K562 (cell line): Measurements from ENCODE around the gene SOSTDC1. TPM values are rescaled to one million over a fixed set of nuclear protein-coding genes. Genes with fewer than 3 reads are reported as not detected.

ENCODE experiments used
- BRD9 ChIP-seq: fragments of 450-650 bp; IDR thresholded peaks from 2 replicates; pipeline ENCODE4 v1.6.1; 2018; ENCODE audit warnings: low read depth; ENCODE audit not compliant: partially characterized antibody
- CHD1 ChIP-seq: fragments of 200-600 bp; sonication (generic); IDR thresholded peaks from one replicate; pipeline ENCODE4 v1.6.1; 2012; ENCODE audit warnings: mild to moderate bottlenecking, moderate library complexity, low read length, inconsistent platforms
- COPS2 ChIP-seq: fragments of 450-650 bp; conservative IDR thresholded peaks from 2 replicates; pipeline ENCODE4 v1.6.1; 2016; ENCODE audit warnings: mild to moderate bottlenecking, moderate library complexity
- DACH1 ChIP-seq: fragments of 450-650 bp; IDR thresholded peaks from 2 replicates; pipeline ENCODE4 v1.6.1; 2018; ENCODE audit not compliant: partially characterized antibody
- EHMT2 ChIP-seq: fragments of 450-650 bp; IDR thresholded peaks from 2 replicates; pipeline ENCODE4 v1.6.1; 2018; ENCODE audit warnings: antibody characterized with exemption
- FOSL1 ChIP-seq: fragments of 200-800 bp; sonication (Bioruptor generic); conservative IDR thresholded peaks from 2 replicates; pipeline ENCODE4 v1.6.1; 2016; ENCODE audit warnings: missing genetic modification characterization, missing compliant biosample characterization
- FOXA3 ChIP-seq, 2 experiments: fragments of 450-650 bp in 1 of 2; sonication (generic) in 1 of 2; formaldehyde crosslinking; IDR thresholded peaks in 1 of 2; conservative IDR thresholded peaks in 1 of 2; 2 replicates each; pipeline versions ENCODE4 v1.4.0 to v1.8.0; 2020 to 2022; ENCODE audit warnings: mild to moderate bottlenecking in 2 of 2, missing genetic modification reagents in 1 of 2
- FOXK1 ChIP-seq: sonication (generic); formaldehyde crosslinking; IDR thresholded peaks from 2 replicates; pipeline ENCODE4 v1.8.0; 2022; ENCODE audit warnings: missing genetic modification reagents, mild to moderate bottlenecking, borderline replicate concordance
- HINFP ChIP-seq: fragments of 450-650 bp; conservative IDR thresholded peaks from 2 replicates; pipeline ENCODE4 v1.6.1; 2016; ENCODE audit warnings: missing genetic modification characterization, low read depth, mild to moderate bottlenecking, control low read depth, missing compliant biosample characterization
- MEF2D ChIP-seq: conservative IDR thresholded peaks from 2 replicates; pipeline ENCODE4 v1.6.1; 2016; ENCODE audit warnings: low read depth, missing genetic modification characterization, missing compliant biosample characterization
- MLLT1 ChIP-seq, 2 experiments: fragments of 450-650 bp; IDR thresholded peaks; 2 replicates each; pipeline ENCODE4 v1.6.1; 2016
- MTA2 ChIP-seq: fragments of 450-650 bp; IDR thresholded peaks from 2 replicates; pipeline ENCODE4 v1.6.1; 2016; ENCODE audit warnings: low read depth
- MYBL2 ChIP-seq, 2 experiments: fragments of 450-650 bp in 1 of 2; sonication (generic) in 1 of 2; formaldehyde crosslinking in 1 of 2; IDR thresholded peaks; 2 replicates each; pipeline versions ENCODE4 v1.6.1 to v1.8.1; 2017 to 2022; ENCODE audit warnings: borderline replicate concordance in 1 of 2, inconsistent platforms in 1 of 2, low read depth in 1 of 2, mild to moderate bottlenecking in 1 of 2, missing genetic modification reagents in 1 of 2, moderate library complexity in 1 of 2
- PHF20 ChIP-seq: fragments of 450-650 bp; IDR thresholded peaks from 2 replicates; pipeline ENCODE4 v1.6.1; 2018; ENCODE audit not compliant: partially characterized antibody
- TCF3 ChIP-seq: sonication (generic); formaldehyde crosslinking; IDR thresholded peaks from 2 replicates; pipeline ENCODE4 v1.4.0; 2020; ENCODE audit warnings: mild to moderate bottlenecking, missing genetic modification reagents
- TFE3 ChIP-seq: fragments of 450-650 bp; formaldehyde crosslinking; IDR thresholded peaks from 2 replicates; pipeline ENCODE4 v1.4.0; 2020; ENCODE audit warnings: mild to moderate bottlenecking, mixed read lengths
- ZFP30 ChIP-seq: fragments of 250-450 bp; sonication (Bioruptor Pico); IDR thresholded peaks from 2 replicates; pipeline ENCODE4 v1.8.0; 2022; ENCODE audit warnings: moderate library complexity, mild to moderate bottlenecking, inconsistent platforms, borderline replicate concordance
- ZNF263 ChIP-seq: sonication (generic); formaldehyde crosslinking; IDR thresholded peaks from 2 replicates; pipeline ENCODE4 v1.8.0; 2022; ENCODE audit warnings: mild to moderate bottlenecking, missing genetic modification reagents, borderline replicate concordance
- ZNF431 ChIP-seq: sonication (generic); formaldehyde crosslinking; IDR thresholded peaks from 2 replicates; pipeline ENCODE4 v1.8.0; 2022; ENCODE audit warnings: mild to moderate bottlenecking, missing genetic modification reagents
- ZNF561 ChIP-seq: fragments of 450-650 bp; formaldehyde crosslinking; conservative IDR thresholded peaks from 2 replicates; pipeline ENCODE4 v1.4.0; 2020; ENCODE audit warnings: mild to moderate bottlenecking, moderate library complexity
- ZNF695 ChIP-seq: fragments of 450-650 bp; formaldehyde crosslinking; IDR thresholded peaks from 2 replicates; pipeline ENCODE4 v1.4.0; 2020; ENCODE audit warnings: mild to moderate bottlenecking, moderate library complexity
- polyA plus RNA-seq, 8 experiments: library from polyadenylated mRNA; depleted of rRNA in 4 of 8; stranded (reverse) in 5 of 8; unstranded in 3 of 8; fragments of >200 nt; fragmentation: Nextera tagmentation in 2 of 8; fragmentation: Illumina TruSeq in 1 of 8; extraction: Ambion mirVana in 2 of 8; extraction: Trizol in 1 of 8; gene quantifications; 2 replicates each; pipeline versions ENCODE4 v1.2.1 to v1.2.3, GENCODE V29; 2011 to 2014; ENCODE audit warnings: inconsistent platforms in 1 of 8, missing spikeins in 1 of 8
- total RNA-seq, 7 experiments: library from RNA; depleted of rRNA in 6 of 7; stranded (reverse); fragments of >200 nt in 6 of 7; fragmentation: Illumina TruSeq in 2 of 7; extraction: Trizol in 2 of 7; gene quantifications; 2 replicates each; pipeline versions ENCODE4 v1.2.1 to v1.2.3, GENCODE V29; 2011 to 2021; ENCODE audit warnings: low replicate concordance in 1 of 7
- TF ChIP-seq, protein P1 (sequence below): fragments of 250-450 bp; sonication (Bioruptor Pico); IDR thresholded peaks from 2 replicates; pipeline ENCODE4 v1.4.0; 2020; ENCODE audit warnings: mild to moderate bottlenecking, moderate library complexity

SOSTDC1 gene
- total and polyA plus RNA-seq, 9 of the 15 experiments (the other 6 are each of a cell fraction or from before 2014, with no cell fraction given), result 8.3 to 48.6 (median 15.9) TPM

GRCh38 chr7:16420649-16421332 lies 44.7 kb downstream of the SOSTDC1 start (continued):
- TF ChIP-seq PHF20, result peak; percentile 11
- no peak for TF ChIP-seq DACH1
- no peak for TF ChIP-seq COPS2
- no peak; the same call in 1 of the 2 replicates for TF ChIP-seq MEF2D
- no peak for TF ChIP-seq HINFP (tag)
- TF ChIP-seq BRD9, result peak; percentile 93
- TF ChIP-seq TFE3 (CRISPR knock-in tag), result no peak
- TF ChIP-seq CHD1, result no peak
- no peak for TF ChIP-seq ZNF695 (CRISPR knock-in tag)
- TF ChIP-seq ZNF263 (CRISPR knock-in tag), result peak; percentile 62; the same call in 1 of the 2 replicates
- TF ChIP-seq FOSL1 (tag), result peak; percentile 11; the same call in 1 of the 2 replicates
- TF ChIP-seq TCF3 (CRISPR knock-in tag), result peak; percentile 35; the same call in 1 of the 2 replicates
- TF ChIP-seq, protein P1, sequence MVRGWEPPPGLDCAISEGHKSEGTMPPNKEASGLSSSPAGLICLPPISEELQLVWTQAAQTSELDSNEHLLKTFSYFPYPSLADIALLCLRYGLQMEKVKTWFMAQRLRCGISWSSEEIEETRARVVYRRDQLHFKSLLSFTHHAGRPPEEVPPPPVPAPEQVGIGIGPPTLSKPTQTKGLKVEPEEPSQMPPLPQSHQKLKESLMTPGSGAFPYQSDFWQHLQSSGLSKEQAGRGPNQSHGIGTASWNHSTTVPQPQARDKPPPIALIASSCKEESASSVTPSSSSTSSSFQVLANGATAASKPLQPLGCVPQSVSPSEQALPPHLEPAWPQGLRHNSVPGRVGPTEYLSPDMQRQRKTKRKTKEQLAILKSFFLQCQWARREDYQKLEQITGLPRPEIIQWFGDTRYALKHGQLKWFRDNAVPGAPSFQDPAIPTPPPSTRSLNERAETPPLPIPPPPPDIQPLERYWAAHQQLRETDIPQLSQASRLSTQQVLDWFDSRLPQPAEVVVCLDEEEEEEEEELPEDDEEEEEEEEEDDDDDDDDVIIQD (CRISPR knock-in tag), result no peak
- TF ChIP-seq MYBL2 (IDR thresholded peaks at IDR 0.05; ENCODE audit: low read depth), result no peak
- no peak for TF ChIP-seq MYBL2 (CRISPR knock-in tag; IDR thresholded peaks at IDR 0.05; ENCODE audit: borderline replicate concordance)
- TF ChIP-seq FOXA3 (CRISPR knock-in tag; conservative IDR thresholded peaks at IDR 0.05 in 1 of 2, IDR thresholded peaks at IDR 0.05 in 1 of 2), result no peak
- TF ChIP-seq MLLT1 (IDR thresholded peaks at IDR 0.05), result peak; percentile 43 to 80
- no peak; the same call in 1 of the 2 replicates for TF ChIP-seq MTA2
- no peak for TF ChIP-seq EHMT2
- no peak for TF ChIP-seq ZNF561 (CRISPR knock-in tag)
- TF ChIP-seq FOXK1 (CRISPR knock-in tag), result peak; percentile 83; the same call in 1 of the 2 replicates
- TF ChIP-seq ZNF431, result peak; percentile 83
- no peak for TF ChIP-seq ZFP30
